Dermis microvascular lymphatic vessel endothelial cell (primary cell): ENCODE results near the gene GIMD1. TPM values are rescaled to one million over a fixed set of nuclear protein-coding genes. Genes with fewer than 3 reads are reported as not detected.

ENCODE experiments used
- DNase-seq, 2 donors: peaks; one replicate each; pipeline versions ENCODE4 v3.0.0 to v3.0.0-alpha.2; 2010; ENCODE audit warnings: low read depth in 2 of 2
- total RNA-seq: library from RNA; depleted of rRNA; stranded (reverse); fragments of >200 nt; gene quantifications from 2 replicates; pipeline ENCODE4 v1.2.1, GENCODE V29; 2014

GIMD1 gene
- total RNA-seq, 1 donor from 2014 or later: not detected

GRCh38 chr4:106315476-106315967, 53.1 kb downstream of the GIMD1 start:
- DNase-seq: peak; percentile 6 to 34

GRCh38 chr4:106314960-106315359, 53.6 kb downstream of the GIMD1 start:
- no peak for DNase-seq

DNA sequence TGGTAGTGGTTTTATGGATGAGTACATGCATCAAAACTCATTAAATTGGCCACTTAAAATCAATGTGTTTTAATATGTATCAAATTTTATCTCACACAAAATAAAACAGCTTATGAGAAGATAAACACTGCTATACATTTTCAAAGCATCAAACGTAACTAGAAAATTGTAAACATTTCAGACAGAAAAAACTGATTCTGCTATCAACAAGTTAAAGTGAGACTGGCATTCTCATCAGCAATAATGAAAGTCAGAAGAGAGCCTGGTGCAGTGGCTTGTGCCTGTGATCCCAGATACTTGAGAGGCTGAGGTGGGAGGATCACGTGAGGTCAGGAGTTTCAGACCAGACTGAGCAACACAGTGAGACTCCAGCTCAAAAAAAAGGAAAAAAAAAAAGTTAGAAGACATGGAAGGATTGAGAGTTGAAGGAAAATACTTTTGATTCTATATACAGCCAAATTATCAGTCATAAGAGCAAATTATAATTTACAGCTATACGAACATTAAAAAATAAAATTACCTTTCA, 55.5 kb downstream of the GIMD1 start:
- DNase-seq: no peak

DNA sequence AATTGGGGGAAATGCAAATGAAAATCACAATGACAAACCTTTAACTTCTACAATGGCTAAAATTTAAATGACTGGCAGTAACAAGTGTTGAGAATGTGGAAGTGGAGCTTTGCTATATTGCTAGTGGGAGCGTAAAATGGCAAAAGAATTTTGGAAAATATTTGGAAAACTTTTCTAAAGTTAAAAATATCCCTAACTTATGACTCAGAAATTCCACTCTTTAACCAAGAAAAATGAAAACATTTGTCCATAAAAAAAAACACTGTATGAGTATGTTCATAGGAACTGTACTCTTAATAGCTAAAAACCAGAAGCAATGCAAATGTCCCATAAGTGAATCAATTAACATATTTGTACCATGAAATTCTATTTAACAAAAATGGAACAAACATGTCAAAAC, 56.2 kb downstream of the GIMD1 start:
- DNase-seq: no peak

Other genes starting within 250 kb of the GIMD1 start
- gene TBCK, start 52.6 kb downstream of the GIMD1 start, total RNA-seq: 14.6 and 27.1 TPM in 2 replicates
- gene AIMP1, start 52.2 kb downstream of the GIMD1 start, total RNA-seq: 9.5 and 12.2 TPM in 2 replicates